NCI-H446 (cell line): ENCODE measurements around the gene TMEM163.
"Not testable (repeated sequence)": the region's sequence is repeated elsewhere in the genome, so short reads cannot be mapped to it uniquely, and the experiment has no call there.

Experiments
- DNase-seq, 2 experiments: peaks; one replicate each; lab custom pipeline; 2025; lab: John Stamatoyannopoulos, UW

Gene TMEM163

DNA sequence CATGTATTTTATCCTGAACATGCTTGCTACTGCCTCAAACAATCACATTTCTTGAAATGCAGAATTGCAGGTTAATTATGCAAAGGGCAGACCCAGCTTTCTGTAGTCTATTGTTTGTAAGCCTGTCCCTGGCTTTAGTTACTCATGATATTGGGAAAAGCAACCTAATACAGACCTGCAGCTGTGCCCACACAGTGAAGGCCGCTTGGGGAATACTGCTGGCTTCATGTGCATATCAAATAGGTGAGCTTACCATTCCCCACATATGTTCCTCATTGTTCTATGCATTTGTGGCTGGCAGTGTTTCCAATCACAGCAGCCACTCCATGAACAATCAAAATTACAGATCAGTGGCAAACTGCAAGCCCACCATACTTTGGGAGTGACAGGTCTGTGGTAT, 186.3 kb downstream of the TMEM163 start:
- DNase-seq: no peak

GRCh38 chr2:134527381-134527780, 191.4 kb downstream of the TMEM163 start:
- no peak for DNase-seq

- DNase-seq: peak in 1 of 2 experiments; percentile 8
These were observed 196.0 kb downstream of the TMEM163 start for GRCh38 chr2:134522496-134523455.

DNA sequence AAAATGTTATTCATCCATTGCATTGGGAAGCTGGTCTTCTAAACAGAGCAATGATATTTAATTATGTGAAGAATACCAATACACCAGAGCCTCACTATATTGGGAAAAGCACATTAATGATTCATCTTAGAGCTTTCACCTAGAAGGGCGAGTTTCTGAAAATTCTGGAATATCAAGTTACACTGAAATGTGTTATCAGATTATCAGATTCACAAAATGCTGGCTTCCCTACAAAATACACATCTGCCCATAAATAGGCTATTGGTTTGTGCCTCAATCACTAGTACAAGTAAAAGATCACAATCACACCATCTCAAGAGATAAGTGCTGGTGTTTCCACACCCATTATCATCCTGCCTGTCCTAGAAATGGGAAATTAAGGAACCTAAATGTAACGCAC, 200.7 kb downstream of the TMEM163 start:
- DNase-seq: no peak

DNA sequence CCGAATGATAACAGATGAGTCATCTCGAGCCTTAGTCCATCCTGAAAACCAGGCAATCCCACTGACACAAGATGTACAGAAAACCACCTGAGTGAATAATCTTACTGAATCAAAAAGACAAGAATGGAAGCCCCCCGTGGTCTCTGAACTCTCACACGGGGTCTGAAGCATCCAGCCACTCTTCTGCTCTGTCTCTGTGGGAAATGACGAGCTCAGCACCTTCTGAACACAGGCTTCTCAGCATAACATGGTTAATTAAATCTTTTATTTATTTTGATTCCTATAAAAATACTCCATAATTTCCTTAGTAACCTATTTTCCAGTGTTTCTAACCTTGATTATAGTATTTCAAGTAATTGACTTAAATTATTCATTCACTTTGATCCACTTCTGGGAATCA, 203.7 kb downstream of the TMEM163 start:
- no peak for DNase-seq

GRCh38 chr2:134513465-134513804, 205.4 kb downstream of the TMEM163 start:
- DNase-seq: no peak

GRCh38 chr2:134512734-134513464, 205.9 kb downstream of the TMEM163 start:
- DNase-seq: no peak

- no peak for DNase-seq
These were observed 210.4 kb downstream of the TMEM163 start for GRCh38 chr2:134508391-134508790.

- no peak for DNase-seq
These were observed 211.1 kb downstream of the TMEM163 start for GRCh38 chr2:134507697-134508096.

DNA sequence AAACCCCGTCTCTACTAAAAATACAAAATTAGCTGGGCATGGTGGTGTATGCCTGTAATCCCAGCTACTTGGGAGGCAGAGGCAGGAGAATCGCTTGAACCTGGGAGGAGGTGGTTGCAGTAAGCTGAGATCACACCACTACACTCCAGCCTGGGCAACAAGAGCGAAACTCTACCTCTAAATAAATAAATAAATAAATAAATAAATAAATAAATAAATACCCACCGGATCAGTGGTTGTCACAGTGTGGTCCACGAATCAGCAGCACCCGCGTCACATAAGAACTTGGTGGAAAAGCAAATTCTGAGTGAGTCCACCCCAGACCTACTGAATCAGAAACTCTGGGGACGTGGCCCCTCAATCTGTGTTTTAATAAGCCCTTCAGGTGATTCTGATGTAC, 211.6 kb downstream of the TMEM163 start:
- not testable (repeated sequence) for DNase-seq

- DNase-seq: no peak
These were observed 213.4 kb downstream of the TMEM163 start for GRCh38 chr2:134505446-134505845.

GRCh38 chr2:134504586-134505336, 214.0 kb downstream of the TMEM163 start:
- no peak for DNase-seq

- no peak for DNase-seq
These were observed 216.7 kb downstream of the TMEM163 start for GRCh38 chr2:134502104-134502503.

DNA sequence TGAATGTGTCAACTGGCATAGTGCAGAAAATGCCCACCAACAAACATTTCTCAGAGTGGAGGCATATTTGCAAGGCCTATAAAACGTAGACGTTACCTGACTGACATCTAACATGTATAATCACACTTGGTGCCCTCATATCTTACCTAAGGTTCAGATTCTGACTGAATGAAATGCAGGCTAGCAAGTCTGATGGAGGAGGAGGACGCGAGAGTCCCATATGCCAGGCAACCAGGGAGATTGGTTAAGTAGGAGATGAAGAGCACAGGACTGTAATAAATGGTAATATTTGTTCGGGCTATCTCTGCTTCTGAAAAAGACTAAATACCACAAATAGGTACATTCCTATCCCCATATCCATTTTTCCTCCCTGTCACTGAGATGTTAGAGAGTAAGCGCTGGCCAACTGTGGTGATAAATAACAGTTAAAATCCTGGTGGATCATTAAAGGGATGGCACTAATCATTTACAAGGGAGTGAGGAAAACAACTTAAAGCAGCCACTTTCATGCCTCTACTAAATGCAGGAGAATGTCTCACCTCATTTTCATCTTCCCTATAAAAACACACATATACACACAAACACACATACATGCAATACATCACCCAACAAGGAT, 217.2 kb downstream of the TMEM163 start:
- no peak for DNase-seq

GRCh38 chr2:134500211-134500935, 218.4 kb downstream of the TMEM163 start:
- DNase-seq: no peak

- DNase-seq: no peak
These were observed 219.4 kb downstream of the TMEM163 start for GRCh38 chr2:134499307-134499926.

DNA sequence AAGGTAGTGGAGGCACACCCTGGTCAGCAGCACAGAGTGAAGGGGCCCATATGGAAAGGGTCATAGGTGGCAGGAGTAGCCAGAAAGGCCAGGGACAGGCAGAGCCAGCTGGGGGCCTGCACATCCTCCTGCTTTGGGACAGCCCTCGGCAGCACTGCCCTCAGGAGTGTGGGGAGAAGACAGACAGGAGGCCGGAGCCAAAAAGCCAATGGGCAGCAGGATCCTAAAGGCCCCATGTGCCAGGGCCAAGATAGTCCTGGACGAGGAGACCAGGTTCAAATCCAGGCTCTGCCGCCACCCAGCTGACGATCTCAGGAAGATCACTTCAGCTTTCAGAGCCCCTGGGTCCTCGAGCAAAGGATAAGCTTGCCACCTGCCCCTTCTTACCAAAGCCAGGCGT, 220.1 kb downstream of the TMEM163 start:
- no peak for DNase-seq

DNA sequence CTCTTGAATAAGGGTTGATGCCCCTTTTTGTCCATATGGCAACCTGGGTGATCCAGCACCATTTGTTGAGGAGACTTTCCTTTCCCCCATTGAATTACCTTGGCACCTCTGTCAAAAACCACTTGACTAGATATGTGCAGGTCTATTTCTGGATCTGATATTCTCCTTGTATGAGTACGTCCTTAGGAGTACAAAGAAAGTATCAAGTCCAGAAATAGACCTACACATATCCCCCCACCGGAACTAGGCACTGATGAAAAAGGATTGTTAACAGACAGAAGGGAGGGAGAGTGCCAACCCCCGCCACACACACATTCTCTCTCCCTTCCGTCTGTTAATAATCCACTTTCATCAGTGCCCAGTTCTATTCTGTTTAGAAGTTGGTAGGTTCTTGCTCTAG, 225.0 kb downstream of the TMEM163 start:
- DNase-seq: no peak

- no peak for DNase-seq
These were observed 226.9 kb downstream of the TMEM163 start for GRCh38 chr2:134491771-134492441.

DNA sequence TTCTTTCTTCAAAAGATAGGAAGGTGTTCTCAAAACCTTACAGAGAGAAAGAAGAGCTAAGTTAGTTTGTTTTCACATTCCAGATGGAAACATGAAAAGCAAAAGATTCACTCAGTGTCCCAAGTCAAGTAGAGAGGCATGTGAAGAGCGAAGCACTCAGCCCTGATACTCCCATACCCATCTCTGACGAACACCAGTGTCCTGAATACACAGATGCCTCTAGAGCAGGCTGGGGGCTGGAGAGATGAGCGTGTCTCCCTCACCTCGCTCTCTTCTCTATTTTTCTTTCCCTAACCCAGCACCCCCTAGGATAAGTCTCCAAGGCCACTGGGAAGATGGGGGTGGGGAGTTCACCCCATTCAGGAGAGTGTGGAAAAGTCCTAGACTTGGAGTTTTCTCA, 227.8 kb downstream of the TMEM163 start:
- no peak for DNase-seq
